PC-9 (cell line): ENCODE results near the gene PALLD. TPM values are rescaled to one million over a fixed set of nuclear protein-coding genes. Genes with fewer than 3 reads are reported as not detected.

ENCODE experiments used
- BruUV-seq: library from RNA; stranded (reverse); fragments of 400-500 nt; replicated peaks from 2 replicates; lab custom pipeline; 2021; lab: Mats Ljungman, UMichigan
- CTCF ChIA-PET: fragments of 300-600 bp; sonication (Branson Sonifier 250); formaldehyde crosslinking; loops from one replicate; lab custom pipeline; 2022; ENCODE audit warnings: antibody characterized with exemption; lab: Charles Lee
- POLR2A ChIA-PET: fragments of 300-600 bp; sonication (Branson Sonifier 250); formaldehyde crosslinking; loops from one replicate; lab custom pipeline; 2022; ENCODE audit warnings: antibody characterized with exemption; ENCODE audit not compliant: unreplicated experiment; lab: Charles Lee
- DNase-seq, 2 experiments: peaks; one replicate each; pipeline versions ENCODE4 v3.0.0 to v3.0.0-alpha.2; 2015 to 2022; ENCODE audit warnings: mixed read lengths in 1 of 2
- H2AFZ ChIP-seq: fragments of 200-600 bp; sonication (generic); 2 replicates; pipeline ENCODE4 v1.8.1; 2017; ENCODE audit warnings: antibody characterized with exemption
- H3F3A ChIP-seq: fragments of 200-600 bp; sonication (generic); 2 replicates; pipeline ENCODE4 v1.8.1; 2017; ENCODE audit warnings: antibody characterized with exemption, mild to moderate bottlenecking, low read depth; ENCODE audit not compliant: insufficient read depth
- H3K27ac ChIP-seq: fragments of 200-600 bp; sonication (generic); 2 replicates; pipeline ENCODE4 v1.6.1; 2016; ENCODE audit warnings: mixed run types
- H3K27me3 ChIP-seq: fragments of 200-600 bp; sonication (generic); 2 replicates; pipeline ENCODE4 v1.6.1; 2016; ENCODE audit warnings: low read depth, mixed run types; ENCODE audit not compliant: insufficient read depth
- H3K36me3 ChIP-seq: fragments of 200-600 bp; sonication (generic); 2 replicates; pipeline ENCODE4 v1.6.1; 2016; ENCODE audit warnings: low read depth, mixed run types
- H3K4me1 ChIP-seq: fragments of 200-600 bp; sonication (generic); replicated peaks from 2 replicates; pipeline ENCODE4 v1.6.1; 2016; ENCODE audit warnings: mixed run types; ENCODE audit not compliant: insufficient read depth
- H3K4me2 ChIP-seq: fragments of 200-600 bp; sonication (generic); 2 replicates; pipeline ENCODE4 v1.6.1; 2017; ENCODE audit warnings: mixed run types
- H3K4me3 ChIP-seq: fragments of 200-600 bp; sonication (generic); 2 replicates; pipeline ENCODE4 v1.6.1; 2016; ENCODE audit warnings: mixed run types
- H3K79me2 ChIP-seq: fragments of 200-600 bp; sonication (generic); 2 replicates; pipeline ENCODE4 v1.6.1; 2017; ENCODE audit warnings: low read depth, mixed run types
- H3K9me2 ChIP-seq: fragments of 200-600 bp; sonication (generic); 2 replicates; pipeline ENCODE4 v1.8.1; 2017; ENCODE audit warnings: mild to moderate bottlenecking; ENCODE audit not compliant: insufficient read depth
- H3K9me3 ChIP-seq: fragments of 200-600 bp; sonication (generic); 2 replicates; pipeline ENCODE4 v1.8.1; 2016; ENCODE audit warnings: low read depth; ENCODE audit not compliant: insufficient read depth
- H4K20me1 ChIP-seq: fragments of 200-600 bp; sonication (generic); 2 replicates; pipeline ENCODE4 v1.8.1; 2017; ENCODE audit not compliant: insufficient read depth
- CTCF ChIP-seq: fragments of 200-600 bp; sonication (generic); conservative IDR thresholded peaks from 2 replicates; pipeline ENCODE4 v1.6.1; 2017; ENCODE audit warnings: mixed run types, antibody characterized with exemption, mild to moderate bottlenecking, moderate library complexity
- EZH2 ChIP-seq: fragments of 200-600 bp; sonication (generic); IDR thresholded peaks from 2 replicates; pipeline ENCODE4 v1.8.0; 2017; ENCODE audit warnings: antibody characterized with exemption, low read depth
- intact Hi-C: fragments of 100-400 bp; cut with micrococcal nuclease; formaldehyde crosslinking; loops from one replicate; pipeline ENCODE4 v1.10.0; 2022; ENCODE audit not compliant: unreplicated experiment
- total RNA-seq: library from RNA; stranded (reverse); gene quantifications from 2 replicates; pipeline ENCODE4 v1.2.3, GENCODE V29; 2021

The PALLD gene
- total RNA-seq, 1 experiment from 2014 or later: 156 TPM

- Histone ChIP-seq H3K4me3 (no peak overlapping the region), H2AFZ (no peak overlapping the region), H3K27ac (no peak overlapping the region), H3K4me1 (peaks cover 36% of the 10 kb centered on the region), H3K27me3 (no peaks in the 10 kb centered on the region), H3K79me2 (0 out of 2 replicates have a peak, but pooled peaks cover 4% of the 10 kb centered on the region), H4K20me1 (no peaks in the 10 kb centered on the region), H3K9me2 (no peaks in the 10 kb centered on the region), H3K9me3 (no peaks in the 10 kb centered on the region), H3F3A (peaks cover 12% of the 10 kb centered on the region; the same call in 1 of the 2 replicates), H3K36me3 (no peaks in the 10 kb centered on the region), H3K4me2 (no peak overlapping the region)
- POLR2A ChIA-PET: no interaction called here
- BruUV-seq: no TSS peak
- CTCF ChIA-PET: interaction anchor here (0.6 kb wide), 1 partner anchor 1373 kb away, joined by 5 read pairs; no protein-coding TSS in a partner anchor
- no peak for TF ChIP-seq EZH2
- no peak for TF ChIP-seq CTCF
- intact Hi-C loops: loop anchor here (5.0 kb wide), 1 partner anchor 65 kb away; no protein-coding TSS in a partner anchor
- no peak for DNase-seq
Observed at GRCh38 chr4:168651864-168652263, 155.0 kb downstream of the PALLD start.

DNA sequence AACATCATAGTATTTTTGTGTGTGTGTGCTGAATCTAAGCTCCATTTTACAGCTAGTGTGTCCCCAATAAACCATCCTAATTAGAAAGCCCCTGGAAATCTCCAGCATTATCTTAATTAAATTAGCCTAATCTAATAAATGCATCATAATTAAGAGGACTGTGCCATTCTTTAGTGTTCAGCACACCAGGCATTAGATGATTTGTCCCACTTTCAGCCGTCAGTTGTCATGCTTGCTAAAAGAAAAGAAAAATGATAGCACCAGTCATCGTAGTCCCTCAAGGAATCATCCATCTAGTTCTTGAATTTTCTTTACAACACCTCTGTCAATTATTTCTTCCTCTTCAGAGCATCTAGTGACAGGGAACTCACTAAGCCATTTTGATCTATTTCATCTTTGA, 155.9 kb downstream of the PALLD start:
- DNase-seq: no peak
- TF ChIP-seq EZH2 (no peak), CTCF (no peak)
- H3K4me3 ChIP-seq: no peak overlapping the region
- H3F3A ChIP-seq: peaks cover 12% of the 10 kb centered on the region; the same call in 1 of the 2 replicates
- no peaks in the 10 kb centered on the region for H3K36me3 ChIP-seq
- H3K4me2 ChIP-seq: no peak overlapping the region
- no TSS peak for BruUV-seq
- H3K9me2 ChIP-seq: no peaks in the 10 kb centered on the region
- no peaks in the 10 kb centered on the region for H3K9me3 ChIP-seq
- 0 out of 2 replicates have a peak, but pooled peaks cover 11% of the 10 kb centered on the region for H3K79me2 ChIP-seq
- POLR2A ChIA-PET: no interaction called here
- intact Hi-C loops: loop anchor here (5.0 kb wide), 1 partner anchor 65 kb away; no protein-coding TSS in a partner anchor
- CTCF ChIA-PET: no interaction called here
- no peak overlapping the region for H3K27ac ChIP-seq
- H3K27me3 ChIP-seq: no peaks in the 10 kb centered on the region
- H4K20me1 ChIP-seq: no peaks in the 10 kb centered on the region
- H3K4me1 ChIP-seq: peaks cover 38% of the 10 kb centered on the region
- H2AFZ ChIP-seq: no peak overlapping the region

DNA sequence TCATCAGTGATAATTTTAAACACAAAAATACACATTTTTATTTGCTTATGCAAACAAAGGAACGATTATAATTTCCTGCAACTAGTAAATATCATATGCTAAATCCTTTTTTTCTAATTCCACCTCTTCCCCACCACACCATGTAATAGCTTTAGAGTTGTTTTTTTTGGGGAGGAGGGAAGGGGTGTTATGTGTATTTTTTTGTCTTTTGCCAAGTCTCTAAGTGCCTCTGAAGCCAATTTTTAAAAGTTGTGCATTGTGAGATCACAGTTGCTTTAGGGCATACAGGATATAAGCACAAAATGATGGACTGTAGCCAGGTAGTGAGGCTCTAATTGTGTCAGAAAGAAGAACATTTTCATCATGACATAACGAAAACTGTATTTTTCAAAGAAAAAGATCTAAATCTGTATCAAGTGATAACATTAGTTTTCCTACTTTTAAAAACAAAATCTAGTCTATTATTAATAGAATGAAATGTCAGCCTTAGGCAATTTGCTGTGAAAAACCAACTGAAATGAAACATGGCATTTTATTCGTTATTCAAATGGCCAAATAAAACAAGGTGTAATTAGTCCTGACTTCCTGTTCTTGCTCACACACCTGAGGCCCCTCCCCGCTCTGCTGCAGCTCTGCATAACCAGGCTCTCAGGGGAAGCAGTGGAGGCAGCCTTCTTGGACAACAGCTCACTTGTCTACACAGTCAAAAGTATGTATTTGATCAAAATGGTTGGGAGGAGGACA, 157.4 kb downstream of the PALLD start:
- Histone ChIP-seq H3K4me1 (peaks cover 36% of the 10 kb centered on the region), H3K9me3 (no peaks in the 10 kb centered on the region), H3F3A (peaks cover 12% of the 10 kb centered on the region; the same call in 1 of the 2 replicates), H3K4me2 (peak overlapping the region; percentile 75), H3K4me3 (peak overlapping the region; percentile 53; the same call in 1 of the 2 replicates), H3K27me3 (no peaks in the 10 kb centered on the region), H2AFZ (peak overlapping the region; percentile 55; the same call in 1 of the 2 replicates), H3K27ac (peak overlapping the region; percentile 73), H3K9me2 (no peaks in the 10 kb centered on the region), H3K79me2 (0 out of 2 replicates have a peak, but pooled peaks cover 11% of the 10 kb centered on the region), H3K36me3 (no peaks in the 10 kb centered on the region), H4K20me1 (no peaks in the 10 kb centered on the region)
- peak; percentile 49 to 54 for DNase-seq
- BruUV-seq: no TSS peak
- ChIA-PET POLR2A (interaction anchor here (0.7 kb wide), 2 partner anchors 8 to 213 kb away, joined by 5 read pairs; no protein-coding TSS in a partner anchor), CTCF (no interaction called here)
- TF ChIP-seq CTCF: no peak
- TF ChIP-seq EZH2: no peak
- intact Hi-C loops: loop anchor here (5.0 kb wide), 1 partner anchor 67 kb away; no protein-coding TSS in a partner anchor
